ENCODE data around the gene SOHLH1. TPM values are rescaled to one million over a fixed set of nuclear protein-coding genes. Genes with fewer than 3 reads are reported as not detected.

The SOHLH1 gene
- total RNA-seq, 1 experiment from 2014 or later = not detected

GRCh38 chr9:135663857-135664256, 35.4 kb downstream of the SOHLH1 start:
- H3K4me1 ChIP-seq (ENCODE audit: control insufficient read depth in 1 of 2, insufficient read depth in 2 of 2, low read length in 2 of 2) = no peaks in the 10 kb centered on the region
- peaks cover 6% of the 10 kb centered on the region; the same call in 1 of the 2 replicates for H3K27me3 ChIP-seq (ENCODE audit: insufficient read depth, low read length)
- H3K79me2 ChIP-seq (ENCODE audit: insufficient read depth, low read length) = no peaks in the 10 kb centered on the region
- H2AFZ ChIP-seq (ENCODE audit: low read depth, low read length, poor library complexity, severe bottlenecking) = no peak overlapping the region
- H3K27ac ChIP-seq (ENCODE audit: low read depth, low read length) = no peak overlapping the region
- no TSS peak for BruUV-seq (replicated peaks)
- ATAC-seq = no peak
- no peaks in the 10 kb centered on the region for H3K9me3 ChIP-seq (ENCODE audit: control insufficient read depth in 1 of 2, insufficient read depth in 1 of 2, low read depth in 1 of 2, low read length in 2 of 2)
- TF ChIP-seq CEBPB (IDR thresholded peaks at IDR 0.05; ENCODE audit: low read depth) = no peak
- no peak for TF ChIP-seq SP1 (IDR thresholded peaks at IDR 0.05; ENCODE audit: low read depth)
- TF ChIP-seq ZFX (IDR thresholded peaks at IDR 0.05) = no peak
- TF ChIP-seq TCF7L2 (IDR thresholded peaks at IDR 0.05; ENCODE audit: borderline replicate concordance, extremely low read depth, insufficient read depth, insufficient read length) = no peak
- no peak for TF ChIP-seq SRF (IDR thresholded peaks at IDR 0.05; ENCODE audit: low read depth)
- TF ChIP-seq POLR2A (IDR thresholded peaks at IDR 0.05; ENCODE audit: borderline replicate concordance, extremely low read depth, insufficient read depth, insufficient read length) = no peak
- TF ChIP-seq, protein P1, sequence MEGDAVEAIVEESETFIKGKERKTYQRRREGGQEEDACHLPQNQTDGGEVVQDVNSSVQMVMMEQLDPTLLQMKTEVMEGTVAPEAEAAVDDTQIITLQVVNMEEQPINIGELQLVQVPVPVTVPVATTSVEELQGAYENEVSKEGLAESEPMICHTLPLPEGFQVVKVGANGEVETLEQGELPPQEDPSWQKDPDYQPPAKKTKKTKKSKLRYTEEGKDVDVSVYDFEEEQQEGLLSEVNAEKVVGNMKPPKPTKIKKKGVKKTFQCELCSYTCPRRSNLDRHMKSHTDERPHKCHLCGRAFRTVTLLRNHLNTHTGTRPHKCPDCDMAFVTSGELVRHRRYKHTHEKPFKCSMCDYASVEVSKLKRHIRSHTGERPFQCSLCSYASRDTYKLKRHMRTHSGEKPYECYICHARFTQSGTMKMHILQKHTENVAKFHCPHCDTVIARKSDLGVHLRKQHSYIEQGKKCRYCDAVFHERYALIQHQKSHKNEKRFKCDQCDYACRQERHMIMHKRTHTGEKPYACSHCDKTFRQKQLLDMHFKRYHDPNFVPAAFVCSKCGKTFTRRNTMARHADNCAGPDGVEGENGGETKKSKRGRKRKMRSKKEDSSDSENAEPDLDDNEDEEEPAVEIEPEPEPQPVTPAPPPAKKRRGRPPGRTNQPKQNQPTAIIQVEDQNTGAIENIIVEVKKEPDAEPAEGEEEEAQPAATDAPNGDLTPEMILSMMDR (IDR thresholded peaks at IDR 0.05 in 2 of 3, conservative IDR thresholded peaks at IDR 0.05 in 1 of 3; ENCODE audit: borderline replicate concordance in 1 of 3, insufficient read depth in 1 of 3, low read depth in 2 of 3, low read length in 2 of 3) = no peak
- TF ChIP-seq ATF3 (IDR thresholded peaks at IDR 0.05) = no peak
- TF ChIP-seq JUND (IDR thresholded peaks at IDR 0.05) = no peak
- no peak for TF ChIP-seq MAX (IDR thresholded peaks at IDR 0.05)
- no peak for TF ChIP-seq YY1 (IDR thresholded peaks at IDR 0.05; ENCODE audit: extremely low read depth, insufficient replicate concordance, low read depth, low read length)
- TF ChIP-seq EZH2 (IDR thresholded peaks at IDR 0.05) = no peak
- no peak for TF ChIP-seq ZNF274 (IDR thresholded peaks at IDR 0.05; ENCODE audit: low read depth, low read length)
- TF ChIP-seq REST (IDR thresholded peaks at IDR 0.05; ENCODE audit: low read depth) = no peak
- TF ChIP-seq CBX3 (IDR thresholded peaks at IDR 0.05; ENCODE audit: low read depth) = no peak
- no peak for TF ChIP-seq EZH2phosphoT487 (IDR thresholded peaks at IDR 0.05; ENCODE audit: borderline replicate concordance)
- no peak for TF ChIP-seq EGR1 (IDR thresholded peaks at IDR 0.05; ENCODE audit: low read depth)
- TF ChIP-seq POLR2AphosphoS5 (IDR thresholded peaks at IDR 0.05; ENCODE audit: low read depth, low read length) = no peak
- H3K4me3 ChIP-seq (replicated peaks in 1 of 2; ENCODE audit: low read depth in 1 of 2, low read length in 2 of 2) = no peak overlapping the region
- no peak overlapping the region for H3K4me2 ChIP-seq (ENCODE audit: low read length)
- no peak for DNase-seq (ENCODE audit: low read depth, low spot score)
- RAD21 ChIA-PET (ENCODE audit: low non-redundant PET in 1 of 2, low total read pairs in 2 of 2, uncharacterized antibody in 2 of 2, unreplicated experiment in 2 of 2) = no interaction called here
- H4K20me1 ChIP-seq (ENCODE audit: insufficient read depth) = no peaks in the 10 kb centered on the region
- CTCF ChIA-PET = no interaction called here
- POLR2A ChIA-PET = no interaction called here
- no peaks in the 10 kb centered on the region for H3K36me3 ChIP-seq (ENCODE audit: control insufficient read depth in 1 of 2, insufficient read depth in 2 of 2, low read length in 2 of 2)
- H3K9ac ChIP-seq (ENCODE audit: low read length) = no peak overlapping the region
- H3K9me2 ChIP-seq (ENCODE audit: insufficient read depth) = no peaks in the 10 kb centered on the region
- intact Hi-C loops (cut with micrococcal nuclease) = no loop called here

All from HCT116 (cell line).